Subcutaneous adipose tissue (tissue), 4 donors: ENCODE data around the gene IL18BP. TPM values are rescaled to one million over a fixed set of nuclear protein-coding genes. Genes with fewer than 3 reads are reported as not detected.

Experiments used
- total RNA-seq, 4 donors: library from RNA; depleted of rRNA; stranded (reverse); fragments of >200 nt; gene quantifications; one replicate each; pipeline ENCODE4 v1.1.0, GENCODE V29; 2016
- TF ChIP-seq, protein P1 (sequence below): fragments of 450-650 bp; IDR thresholded peaks from one replicate; pipeline ENCODE4 v1.5.1; 2016; ENCODE audit warnings: low read depth, mild to moderate bottlenecking, control low read depth, antibody characterized with exemption, moderate library complexity

The IL18BP gene
- total RNA-seq, 4 donors from 2014 or later, result 3.5 to 14.1 (median 5.3) TPM

DNA sequence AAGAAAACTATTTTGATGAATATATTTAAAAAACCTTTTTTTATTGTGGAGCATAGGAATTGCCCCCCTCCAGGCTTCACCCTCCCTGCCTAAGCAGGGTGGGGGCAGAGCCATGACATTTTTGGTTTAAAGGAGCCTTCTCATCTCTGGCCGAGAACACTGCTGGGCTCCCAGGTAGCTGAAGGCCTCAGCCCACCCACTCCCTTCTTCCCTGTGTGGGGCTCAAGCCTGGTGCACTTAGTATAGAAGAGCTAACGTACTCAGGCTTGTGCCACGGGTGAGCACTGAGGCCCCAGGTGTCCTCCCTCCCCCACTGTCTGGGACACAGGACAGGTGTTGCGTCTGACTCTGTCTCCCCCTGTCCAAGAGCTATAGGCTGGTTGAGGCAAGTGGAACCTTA lies 2.2 kb upstream of the IL18BP start:
- TF ChIP-seq, protein P1, sequence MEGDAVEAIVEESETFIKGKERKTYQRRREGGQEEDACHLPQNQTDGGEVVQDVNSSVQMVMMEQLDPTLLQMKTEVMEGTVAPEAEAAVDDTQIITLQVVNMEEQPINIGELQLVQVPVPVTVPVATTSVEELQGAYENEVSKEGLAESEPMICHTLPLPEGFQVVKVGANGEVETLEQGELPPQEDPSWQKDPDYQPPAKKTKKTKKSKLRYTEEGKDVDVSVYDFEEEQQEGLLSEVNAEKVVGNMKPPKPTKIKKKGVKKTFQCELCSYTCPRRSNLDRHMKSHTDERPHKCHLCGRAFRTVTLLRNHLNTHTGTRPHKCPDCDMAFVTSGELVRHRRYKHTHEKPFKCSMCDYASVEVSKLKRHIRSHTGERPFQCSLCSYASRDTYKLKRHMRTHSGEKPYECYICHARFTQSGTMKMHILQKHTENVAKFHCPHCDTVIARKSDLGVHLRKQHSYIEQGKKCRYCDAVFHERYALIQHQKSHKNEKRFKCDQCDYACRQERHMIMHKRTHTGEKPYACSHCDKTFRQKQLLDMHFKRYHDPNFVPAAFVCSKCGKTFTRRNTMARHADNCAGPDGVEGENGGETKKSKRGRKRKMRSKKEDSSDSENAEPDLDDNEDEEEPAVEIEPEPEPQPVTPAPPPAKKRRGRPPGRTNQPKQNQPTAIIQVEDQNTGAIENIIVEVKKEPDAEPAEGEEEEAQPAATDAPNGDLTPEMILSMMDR, result no peak

DNA sequence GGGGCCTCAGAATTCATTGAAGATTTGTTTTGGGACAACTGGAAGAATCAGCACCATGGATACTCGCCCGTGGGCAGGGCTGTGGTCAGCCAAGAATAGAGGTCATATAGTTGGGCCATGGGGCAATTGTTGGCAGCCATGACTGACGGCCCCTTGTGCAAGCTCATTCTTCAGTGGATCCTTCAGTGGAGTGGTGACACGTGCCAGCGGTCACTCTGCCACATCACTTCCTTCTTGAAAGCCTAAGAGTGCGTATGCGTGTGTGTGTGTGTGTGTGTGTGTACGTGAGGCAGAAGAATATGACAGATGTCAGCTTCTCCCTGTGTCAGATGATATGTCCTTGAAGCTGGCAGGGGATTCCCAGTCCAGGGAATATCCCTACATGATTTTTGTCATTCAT lies 1.8 kb upstream of the IL18BP start:
- TF ChIP-seq, protein P1, result no peak

DNA sequence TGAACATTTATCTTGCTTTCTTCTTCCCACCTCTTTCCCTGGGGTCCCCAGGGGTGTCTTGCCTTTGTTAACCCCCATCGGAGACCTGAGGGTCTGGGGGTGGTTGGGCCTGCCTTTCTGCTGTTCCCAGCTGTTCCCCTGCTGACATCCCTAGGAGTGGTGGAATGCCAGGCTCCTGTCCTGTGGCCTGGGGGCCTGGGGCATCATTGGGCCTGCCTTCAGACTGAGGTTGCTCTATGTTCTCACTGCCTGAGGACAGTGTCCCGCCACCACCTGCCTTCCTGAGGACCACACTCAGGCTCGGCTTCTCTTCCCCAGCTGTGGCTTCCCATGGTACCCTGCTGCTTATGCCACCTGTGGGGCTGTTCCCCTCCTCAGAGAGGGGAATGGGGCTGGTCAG lies 1.1 kb upstream of the IL18BP start:
- TF ChIP-seq, protein P1, result no peak

DNA sequence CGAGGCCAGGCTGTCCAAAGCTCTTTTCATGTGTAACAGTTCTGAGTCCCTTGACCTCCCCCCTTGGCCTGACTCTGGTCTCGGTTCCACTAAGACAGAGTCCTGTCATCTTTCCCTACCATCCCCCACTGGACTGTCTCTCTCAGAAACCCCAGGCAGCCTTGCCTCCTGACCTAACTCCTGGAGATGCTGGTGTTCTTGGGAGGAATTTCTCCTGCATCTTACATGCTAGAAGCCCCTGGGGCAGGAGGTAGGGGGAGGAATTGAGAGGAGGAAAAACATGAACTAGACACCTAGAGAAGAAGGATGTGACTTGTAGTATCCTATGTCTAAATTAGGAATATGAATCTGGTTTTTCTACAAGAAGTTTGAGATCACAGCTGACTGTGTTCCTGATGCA lies 648 bp upstream of the IL18BP start:
- TF ChIP-seq, protein P1, result no peak

DNA sequence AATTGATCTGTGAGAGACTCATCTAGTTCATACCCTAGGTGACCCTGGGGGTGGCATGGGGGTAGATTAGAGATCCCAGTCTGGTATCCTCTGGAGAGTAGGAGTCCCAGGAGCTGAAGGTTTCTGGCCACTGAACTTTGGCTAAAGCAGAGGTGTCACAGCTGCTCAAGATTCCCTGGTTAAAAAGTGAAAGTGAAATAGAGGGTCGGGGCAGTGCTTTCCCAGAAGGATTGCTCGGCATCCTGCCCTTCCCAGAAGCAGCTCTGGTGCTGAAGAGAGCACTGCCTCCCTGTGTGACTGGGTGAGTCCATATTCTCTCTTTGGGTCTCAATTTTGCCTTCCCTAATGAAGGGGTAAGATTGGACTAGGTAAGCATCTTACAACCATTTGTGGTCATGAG lies 653 bp downstream of the IL18BP start:
- TF ChIP-seq, protein P1, result no peak

DNA sequence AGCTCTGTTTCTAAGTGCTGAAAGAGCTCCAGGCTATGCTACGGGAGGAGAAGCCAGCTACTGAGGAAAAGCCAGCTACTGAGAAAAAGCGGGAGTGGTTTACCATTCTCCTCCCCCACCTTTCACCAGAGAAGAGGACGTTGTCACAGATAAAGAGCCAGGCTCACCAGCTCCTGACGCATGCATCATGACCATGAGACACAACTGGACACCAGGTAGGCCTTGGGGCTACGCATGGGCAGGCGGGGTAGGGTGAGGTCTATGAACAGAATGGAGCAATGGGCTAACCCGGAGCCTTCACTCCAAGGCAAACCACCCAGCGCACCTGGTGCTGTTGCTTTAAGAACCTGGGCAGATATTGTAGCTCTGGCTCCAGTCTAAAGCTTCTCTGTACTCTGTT lies 1.1 kb downstream of the IL18BP start:
- TF ChIP-seq, protein P1, result no peak

DNA sequence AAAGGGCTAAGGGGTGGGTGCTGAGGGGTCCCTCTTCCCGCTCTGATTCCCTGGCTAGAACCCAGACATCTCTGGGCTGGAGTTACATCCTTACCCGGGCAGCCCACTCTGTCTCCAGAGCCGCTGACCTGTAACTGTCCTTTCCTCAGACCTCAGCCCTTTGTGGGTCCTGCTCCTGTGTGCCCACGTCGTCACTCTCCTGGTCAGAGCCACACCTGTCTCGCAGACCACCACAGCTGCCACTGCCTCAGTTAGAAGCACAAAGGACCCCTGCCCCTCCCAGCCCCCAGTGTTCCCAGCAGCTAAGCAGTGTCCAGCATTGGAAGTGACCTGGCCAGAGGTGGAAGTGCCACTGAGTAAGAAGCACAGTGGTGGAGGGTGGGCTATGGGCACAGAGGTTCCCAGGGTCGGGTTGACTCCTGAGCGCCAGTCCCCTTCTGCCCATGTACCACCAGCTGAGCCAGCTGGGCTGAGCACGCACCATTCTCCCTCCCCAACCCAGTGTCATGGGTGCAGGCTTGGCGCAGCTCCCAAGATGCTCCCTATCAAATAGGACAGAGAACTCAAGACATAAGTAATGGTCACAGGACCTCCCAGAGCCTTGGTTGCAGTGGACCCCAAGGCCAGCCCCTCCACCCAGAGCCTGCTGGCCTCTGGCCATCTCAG lies 1.6 kb downstream of the IL18BP start:
- TF ChIP-seq, protein P1, result no peak
